GM19099 (cell line): Measurements from ENCODE around the gene PSMB3.

ENCODE experiments used
- POLR2A ChIP-seq: IDR thresholded peaks from 3 replicates; pipeline ENCODE4 v1.6.1; 2011; ENCODE audit warnings: low read depth; ENCODE audit not compliant: insufficient read length; ENCODE audit errors: extremely low read depth

Gene PSMB3

DNA sequence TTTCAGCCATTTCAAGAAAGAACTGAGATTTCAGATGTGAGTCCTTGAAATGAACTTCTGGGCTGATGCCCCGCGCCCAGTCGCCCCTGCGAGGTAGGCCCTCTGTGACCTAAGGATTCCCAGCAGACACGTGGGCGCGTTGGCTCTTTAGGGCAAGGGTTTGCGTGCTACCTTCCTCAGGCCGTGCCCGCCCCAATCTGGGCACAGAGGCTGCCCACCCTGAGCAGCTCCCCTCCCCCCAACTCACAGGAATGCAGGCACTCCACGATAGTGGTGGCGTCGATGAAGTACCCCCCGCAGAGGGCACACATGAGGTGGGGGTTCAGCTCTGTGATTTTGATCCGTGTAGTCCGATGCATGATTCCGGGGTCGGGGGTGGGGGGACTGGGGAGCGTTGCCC, 12.5 kb upstream of the PSMB3 start:
- TF ChIP-seq POLR2A = no peak

DNA sequence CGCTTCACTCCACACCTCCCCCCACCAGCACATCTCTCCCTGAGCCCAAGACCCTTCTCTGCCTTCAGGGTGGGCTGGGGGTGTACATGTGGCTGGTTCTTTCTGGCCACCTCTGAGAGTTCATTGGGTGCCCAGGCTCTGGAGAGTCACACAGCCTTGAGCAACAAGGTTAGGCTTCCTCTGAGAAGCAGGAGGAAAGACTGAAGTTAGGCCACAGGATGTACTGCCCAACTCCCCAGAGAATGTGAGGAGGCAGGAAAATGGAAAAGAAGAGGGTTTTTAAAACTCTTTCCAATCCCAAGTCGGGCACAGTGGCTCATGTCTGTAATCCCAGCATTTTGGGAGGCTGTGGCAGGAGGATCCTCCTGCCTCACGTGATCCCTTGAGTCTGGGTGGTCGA, 11.7 kb upstream of the PSMB3 start:
- no peak for TF ChIP-seq POLR2A

DNA sequence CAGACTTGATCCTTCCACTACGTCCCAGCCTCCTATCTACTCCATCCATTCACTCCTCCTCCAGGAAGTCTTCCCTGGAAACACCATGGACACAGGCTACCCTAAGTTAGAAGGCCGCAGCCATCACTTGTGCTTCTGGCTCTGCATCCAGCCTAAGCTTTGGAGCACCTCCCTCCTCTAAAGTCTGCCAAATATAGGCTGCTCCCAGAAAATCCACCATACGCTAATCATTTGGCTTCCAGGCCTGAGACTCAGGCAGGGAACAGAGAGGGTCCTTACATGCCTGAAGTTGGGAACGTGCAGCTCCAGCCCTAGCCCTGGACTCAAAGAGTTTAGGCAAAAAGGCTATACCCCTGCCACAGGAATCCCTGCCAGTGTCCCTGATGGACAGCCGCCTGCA, 11.1 kb upstream of the PSMB3 start:
- no peak for TF ChIP-seq POLR2A

DNA sequence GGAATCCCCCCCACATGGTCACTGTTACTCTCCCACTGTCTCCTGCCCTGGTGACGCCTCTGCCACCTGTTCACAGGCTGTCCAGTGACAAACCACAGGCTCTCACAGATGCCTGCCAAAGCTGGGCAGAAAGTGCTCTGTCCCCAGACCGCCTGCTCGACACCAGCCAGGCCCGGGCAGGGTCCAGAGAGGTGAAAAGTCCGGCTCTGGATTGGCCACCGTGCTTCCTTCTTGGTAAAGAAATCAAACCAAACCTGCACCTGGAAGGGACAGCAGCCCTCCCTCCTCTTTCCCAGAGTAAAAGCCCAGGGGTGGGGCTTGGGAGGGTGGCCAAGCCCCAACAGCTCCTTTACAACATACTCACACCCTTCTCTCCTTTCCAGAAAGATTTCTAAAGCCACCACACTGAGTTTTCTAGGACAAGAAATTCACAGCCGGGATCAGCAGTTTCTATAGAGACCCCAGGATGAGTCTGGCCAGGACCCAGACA, 10.6 kb upstream of the PSMB3 start:
- no peak for TF ChIP-seq POLR2A

DNA sequence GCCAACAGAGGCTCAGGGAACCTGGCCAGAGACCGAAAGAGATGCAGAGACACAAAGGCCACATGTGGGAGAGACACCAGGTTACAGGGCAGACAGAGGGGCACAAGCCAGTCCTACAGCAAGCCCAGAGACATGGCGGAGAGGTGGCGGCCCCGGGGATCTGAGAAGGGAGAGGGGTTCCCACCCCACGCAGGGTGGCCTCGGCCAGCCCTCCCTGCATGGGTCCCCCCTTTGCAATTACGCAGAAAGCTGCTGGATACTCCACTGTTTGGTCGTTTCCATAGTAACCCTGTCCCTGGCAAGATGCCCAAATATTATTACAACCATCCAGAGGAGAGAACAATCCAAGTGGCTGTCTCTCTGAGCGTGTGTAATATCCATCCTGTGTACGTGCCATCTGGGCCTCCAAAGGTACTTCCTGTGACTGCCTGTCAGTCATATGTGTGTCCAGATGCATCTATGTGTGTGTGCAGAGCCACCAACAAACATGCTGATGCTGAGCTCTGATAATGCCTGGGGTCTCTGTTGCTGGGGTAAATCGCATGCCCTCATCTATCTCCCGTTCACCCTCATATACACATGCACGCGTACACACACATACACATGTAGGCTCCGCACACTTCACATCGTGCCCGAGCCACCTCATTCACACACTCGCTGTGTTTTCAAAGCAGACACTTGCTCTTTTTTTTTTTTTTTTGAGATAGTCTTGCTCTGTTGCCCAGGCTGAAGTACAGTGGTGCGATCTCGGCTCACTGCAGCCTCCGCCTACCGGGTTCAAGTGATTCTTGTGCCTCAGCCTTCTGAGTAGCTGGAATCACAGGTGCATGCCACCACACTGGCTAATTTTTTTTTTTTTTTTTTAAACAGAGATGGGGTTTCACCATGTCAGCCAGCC, 9.9 kb upstream of the PSMB3 start:
- TF ChIP-seq POLR2A = no peak

DNA sequence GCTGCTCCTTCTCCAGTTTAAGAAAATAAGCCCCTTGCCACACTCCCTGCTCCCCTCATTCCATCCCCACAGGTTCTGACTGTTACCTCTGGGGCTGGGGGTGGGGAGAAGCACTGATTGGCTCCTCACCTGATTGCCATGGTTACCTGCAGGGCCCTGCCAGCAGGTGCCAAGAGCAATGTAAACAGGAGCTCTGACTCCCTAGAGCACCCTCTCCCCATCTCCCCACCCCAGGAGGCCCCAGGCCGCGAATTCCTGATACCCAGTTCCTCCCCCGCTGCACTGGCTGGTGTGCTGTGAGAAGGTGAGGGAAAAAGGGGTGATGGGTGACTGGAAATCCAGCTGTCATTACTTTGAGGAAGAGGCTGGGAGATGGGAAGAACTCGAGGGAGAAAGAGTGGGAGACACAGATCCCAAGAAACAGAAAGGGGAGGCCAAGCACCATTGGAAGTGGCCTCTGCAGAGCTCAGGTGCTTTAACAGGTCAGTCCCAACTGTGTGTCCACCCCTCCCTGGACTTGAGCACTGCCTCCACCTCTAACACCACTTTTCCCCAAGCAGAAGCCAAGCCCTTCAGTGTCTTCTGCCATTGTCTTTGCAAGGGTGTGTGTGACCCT, 8.9 kb upstream of the PSMB3 start:
- TF ChIP-seq POLR2A = no peak

DNA sequence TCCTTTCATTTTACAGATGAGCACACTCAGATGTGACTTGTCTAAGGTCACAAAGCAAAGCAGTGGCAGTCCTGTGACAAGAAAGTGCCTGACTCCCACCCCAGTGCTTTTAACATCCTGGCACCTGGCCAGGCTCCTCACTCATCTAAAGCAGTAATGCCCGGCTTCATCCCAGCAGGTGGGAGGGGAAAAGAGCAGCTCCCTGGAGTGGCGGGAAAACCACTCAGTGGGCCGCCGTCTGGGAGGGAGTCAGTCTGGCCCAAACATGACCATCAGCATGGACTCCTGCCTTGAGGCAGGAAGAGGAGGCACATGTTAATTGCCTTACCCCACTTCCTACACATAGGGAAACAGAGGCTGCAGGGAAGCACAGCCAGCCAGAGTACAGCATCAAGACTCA, 7.0 kb upstream of the PSMB3 start:
- TF ChIP-seq POLR2A = no peak

DNA sequence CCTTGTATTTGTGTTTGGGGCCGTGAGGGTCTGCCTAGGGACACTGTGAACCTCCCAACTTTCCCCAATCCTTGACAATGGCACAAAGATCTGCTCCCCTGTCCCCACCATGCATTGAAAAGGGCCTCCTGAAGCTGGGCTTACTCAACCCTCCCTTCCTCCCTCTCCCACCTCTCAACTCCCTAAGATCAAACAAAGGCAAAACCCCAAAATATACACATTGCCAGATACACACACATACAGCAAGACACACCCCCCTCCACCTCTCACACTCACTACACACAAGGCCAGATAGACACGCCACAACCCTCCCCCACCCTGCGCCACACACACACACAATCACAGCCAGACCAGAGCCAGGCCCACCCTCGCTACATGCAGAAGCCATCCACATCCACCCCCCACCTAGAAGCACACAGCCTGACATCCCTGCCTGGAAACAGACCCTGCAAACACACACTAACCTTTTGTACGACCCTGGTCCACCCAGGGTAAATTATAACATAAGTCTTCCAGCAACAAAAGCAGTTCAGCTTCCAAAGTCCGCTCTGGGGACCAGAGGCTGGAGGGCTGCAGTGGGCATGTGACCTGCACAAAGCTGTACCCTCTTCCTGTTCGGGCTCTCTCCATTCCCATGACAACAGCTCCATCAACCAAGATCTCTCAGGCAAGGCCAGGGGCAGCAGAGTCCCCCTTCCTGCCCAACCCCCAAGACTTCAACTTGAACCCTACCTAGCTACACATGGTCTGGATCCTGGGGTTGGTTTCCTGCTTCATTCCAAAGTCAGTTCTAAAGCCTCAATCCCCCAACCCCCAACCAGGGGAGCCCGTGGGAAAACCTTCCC, 6.3 kb upstream of the PSMB3 start:
- no peak for TF ChIP-seq POLR2A

DNA sequence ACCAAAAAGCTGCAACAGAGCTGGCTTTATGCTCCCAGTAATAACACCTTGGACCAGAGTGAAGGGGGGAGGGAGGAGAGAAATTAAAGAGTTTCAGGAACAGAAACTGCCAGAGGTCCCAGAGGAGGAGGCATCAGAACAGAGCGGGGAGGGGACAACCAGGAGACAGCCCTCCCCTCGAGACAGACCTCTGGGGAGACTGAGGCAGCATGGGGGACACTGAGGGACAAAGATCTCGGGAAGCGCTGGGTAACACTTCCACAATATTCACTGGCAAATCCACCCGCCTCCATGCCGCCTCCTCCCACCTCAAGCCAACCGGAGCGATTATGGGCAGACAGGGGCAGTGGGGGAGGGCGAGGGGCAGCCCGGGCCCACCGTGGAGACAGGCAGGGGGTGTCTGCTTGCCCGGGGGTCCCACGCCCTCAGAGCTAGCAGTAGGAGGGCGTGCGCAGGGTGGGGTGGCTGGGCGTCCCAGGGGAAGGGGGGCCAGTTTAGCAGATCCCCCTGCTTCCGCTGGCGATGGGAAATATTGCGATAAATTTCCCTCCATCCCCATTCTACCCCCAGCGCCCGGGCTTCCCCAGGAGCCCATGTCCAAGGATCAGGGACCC, 5.6 kb upstream of the PSMB3 start:
- no peak for TF ChIP-seq POLR2A

DNA sequence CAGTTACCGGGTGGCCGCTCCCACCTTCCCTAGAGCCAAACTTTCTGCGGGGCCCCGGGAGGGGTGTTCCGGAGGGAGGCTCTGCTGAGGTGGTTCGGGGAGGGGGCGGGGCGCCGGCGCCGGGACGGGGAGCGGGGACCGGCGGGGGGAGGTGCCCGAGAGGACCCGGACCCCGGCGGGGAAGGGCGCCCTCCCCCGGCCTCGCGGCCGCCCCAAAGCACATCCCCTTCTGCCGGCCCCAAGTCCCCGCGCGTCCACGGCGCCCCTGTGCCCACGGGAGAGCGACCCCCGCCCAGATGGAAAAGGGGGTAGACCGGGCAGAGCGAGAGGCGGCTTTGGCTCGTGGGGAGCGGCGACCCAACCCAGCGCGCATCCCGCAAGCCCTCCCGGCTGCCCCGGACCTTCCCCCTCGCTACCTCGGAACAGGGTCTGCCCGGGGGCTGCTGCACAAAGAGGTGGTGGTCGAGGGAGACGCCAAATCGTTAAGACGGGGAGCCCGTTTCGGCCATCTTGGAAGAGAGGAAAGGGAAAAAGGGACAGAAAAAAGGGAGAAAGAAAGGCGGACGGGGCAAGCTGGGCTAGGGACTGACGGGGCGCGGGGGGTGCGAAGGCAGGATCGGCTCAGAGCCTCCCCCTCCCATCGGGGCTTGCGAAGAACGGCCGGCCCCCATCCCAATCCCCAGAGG, 4.9 kb upstream of the PSMB3 start:
- TF ChIP-seq POLR2A = no peak

DNA sequence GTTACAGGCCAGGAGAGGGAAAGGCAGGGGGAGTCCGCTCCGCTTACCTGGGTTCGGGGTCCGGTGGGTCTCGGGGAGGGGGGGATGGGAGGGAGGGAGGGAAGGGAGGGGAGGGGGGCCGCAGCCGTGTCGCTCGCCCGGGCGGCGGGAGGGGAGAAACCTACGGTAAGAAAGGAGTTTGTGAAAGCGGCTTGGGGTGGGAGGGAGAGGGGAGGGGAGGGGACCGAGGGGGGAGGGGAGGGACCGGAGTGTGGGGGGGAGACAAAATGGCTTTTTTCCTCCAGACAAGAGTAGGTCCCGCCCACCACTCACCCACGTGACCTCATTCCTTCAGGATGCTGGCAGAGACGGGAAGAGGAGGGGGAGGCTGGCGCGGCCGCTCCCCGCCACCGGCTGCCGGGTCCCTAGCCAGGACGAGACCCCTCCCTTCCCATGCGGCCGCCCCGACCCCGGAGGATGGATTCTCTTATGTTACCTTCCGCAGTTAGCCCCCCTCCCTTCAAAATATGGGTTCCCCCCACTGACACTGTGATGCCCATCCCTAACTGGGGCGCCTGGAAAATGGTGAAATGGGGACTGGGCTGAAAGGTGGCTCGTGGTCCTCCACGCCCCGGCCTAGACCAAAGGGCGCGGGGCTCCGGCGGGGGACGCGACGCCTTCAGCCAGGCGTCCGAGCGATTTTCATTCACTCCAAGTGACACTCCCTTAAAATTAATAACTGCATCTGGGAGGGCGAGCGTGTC, 4.2 kb upstream of the PSMB3 start, which contains the start of gene PCGF2:
Gene PCGF2, minus strand, starts transcription at position 188 of the 743 bp plus-strand sequence. CDS start 7,934 bp downstream, outside the sequence.
- TF ChIP-seq POLR2A = peak; percentile 19

DNA sequence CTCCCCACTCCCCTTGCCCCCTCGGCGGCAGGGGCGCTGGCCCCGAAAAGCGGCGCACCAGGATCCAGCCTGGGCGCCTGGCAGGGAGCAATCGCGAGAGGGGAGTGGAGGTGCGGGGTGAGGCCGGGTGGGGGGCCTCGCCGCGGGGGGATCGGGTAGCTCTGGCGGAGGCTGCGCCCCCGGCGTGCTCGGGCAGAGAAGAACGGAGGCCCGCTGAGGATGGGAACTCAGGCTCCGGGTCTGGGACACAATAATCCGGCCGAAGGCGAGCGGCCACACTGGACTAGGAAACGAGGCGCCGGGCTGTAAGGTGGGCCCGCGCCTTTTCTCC, 3.7 kb upstream of the PSMB3 start:
- TF ChIP-seq POLR2A = no peak

DNA sequence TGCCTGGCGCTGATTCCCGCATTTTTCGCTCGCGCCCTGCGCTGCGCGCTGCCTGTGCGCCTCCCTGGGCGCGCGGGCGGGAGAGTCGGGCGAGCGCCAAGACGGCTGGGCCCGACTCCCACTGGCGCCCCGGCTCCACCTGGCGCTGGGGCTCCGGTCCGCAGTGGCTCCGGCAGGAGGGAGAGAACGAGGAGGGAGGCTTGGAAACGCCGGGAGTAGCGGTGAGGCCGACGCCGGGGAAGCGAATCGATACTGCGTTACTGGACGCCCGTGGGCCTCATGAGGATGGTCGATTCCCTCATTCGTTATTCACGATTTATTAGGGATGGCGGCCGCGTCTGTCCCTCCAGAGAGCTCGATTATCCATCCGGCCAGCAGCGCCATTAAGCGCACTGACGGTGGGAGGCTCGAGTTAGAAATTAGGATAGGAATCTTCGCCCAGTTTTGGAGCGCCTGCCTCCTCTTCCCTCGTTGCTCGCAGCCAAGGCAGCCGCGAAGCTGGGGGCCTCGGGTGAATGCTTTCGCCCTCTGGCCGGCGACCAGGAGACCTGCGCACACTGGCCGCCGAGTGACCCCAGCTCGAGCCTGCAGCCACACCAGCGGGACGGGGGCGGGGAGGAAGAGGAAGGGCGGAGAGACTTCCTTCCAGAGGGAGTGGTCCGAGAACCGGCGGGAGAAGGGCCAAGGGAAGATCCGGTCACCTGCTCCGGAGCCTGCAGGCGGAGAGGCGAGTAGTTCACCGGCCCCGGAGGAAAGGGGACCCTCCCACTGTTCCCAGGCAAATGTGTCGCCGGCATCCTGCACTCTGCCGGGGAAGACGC, 3.1 kb upstream of the PSMB3 start:
- TF ChIP-seq POLR2A = peak; percentile 59
